Measurements from ENCODE around the gene SPNS3. TPM values are rescaled to one million over a fixed set of nuclear protein-coding genes. Genes with fewer than 3 reads are reported as not detected.

SPNS3 gene
- polyA plus RNA-seq, 1 donor from 2014 or later, result not detected

- H3K27ac ChIP-seq (ENCODE audit: low read length), result no peak overlapping the region
- H2AFZ ChIP-seq (ENCODE audit: low read depth, low read length), result no peak overlapping the region
These were observed 47.5 kb downstream of the SPNS3 start for GRCh38 chr17:4480929-4481898.

GRCh38 chr17:4482338-4483011 lies 48.7 kb downstream of the SPNS3 start:
- Histone ChIP-seq H3K4me3 (ENCODE audit: low read length) (no peak overlapping the region), H3K9ac (ENCODE audit: low read length) (no peak overlapping the region), H3F3A (ENCODE audit: insufficient read depth, low read length, poor library complexity, severe bottlenecking) (no peaks in the 10 kb centered on the region), H3K9me3 (ENCODE audit: low read length) (no peaks in the 10 kb centered on the region), H3K4me2 (ENCODE audit: low read length) (no peak overlapping the region), H3K36me3 (ENCODE audit: insufficient read depth, low read length) (no peaks in the 10 kb centered on the region), H2AFZ (ENCODE audit: low read depth, low read length) (no peak overlapping the region), H3K9me2 (ENCODE audit: insufficient read depth, low read length) (no peaks in the 10 kb centered on the region), H3K27me3 (ENCODE audit: insufficient read depth, low read depth, low read length) (no peaks in the 10 kb centered on the region), H3K79me2 (replicated peaks; ENCODE audit: insufficient read depth, low read length) (no peaks in the 10 kb centered on the region), H4K20me1 (ENCODE audit: insufficient read depth) (no peaks in the 10 kb centered on the region), H3K27ac (ENCODE audit: low read length) (no peak overlapping the region)
- TF ChIP-seq MXI1 (conservative IDR thresholded peaks at IDR 0.05; ENCODE audit: poor library complexity, severe bottlenecking) (no peak), SMC3 (conservative IDR thresholded peaks at IDR 0.05; ENCODE audit: poor library complexity) (no peak), CTCF (IDR thresholded peaks at IDR 0.05; ENCODE audit: poor library complexity, severe bottlenecking) (no peak), TAF1 (IDR thresholded peaks at IDR 0.05; ENCODE audit: low read depth) (no peak), EP300 (conservative IDR thresholded peaks at IDR 0.05; ENCODE audit: poor library complexity, severe bottlenecking) (no peak), POLR2AphosphoS5 (IDR thresholded peaks at IDR 0.05) (no peak)

More at GRCh38 chr17:4480929-4481898, 47.5 kb downstream of the SPNS3 start:
- TF ChIP-seq, protein P1, sequence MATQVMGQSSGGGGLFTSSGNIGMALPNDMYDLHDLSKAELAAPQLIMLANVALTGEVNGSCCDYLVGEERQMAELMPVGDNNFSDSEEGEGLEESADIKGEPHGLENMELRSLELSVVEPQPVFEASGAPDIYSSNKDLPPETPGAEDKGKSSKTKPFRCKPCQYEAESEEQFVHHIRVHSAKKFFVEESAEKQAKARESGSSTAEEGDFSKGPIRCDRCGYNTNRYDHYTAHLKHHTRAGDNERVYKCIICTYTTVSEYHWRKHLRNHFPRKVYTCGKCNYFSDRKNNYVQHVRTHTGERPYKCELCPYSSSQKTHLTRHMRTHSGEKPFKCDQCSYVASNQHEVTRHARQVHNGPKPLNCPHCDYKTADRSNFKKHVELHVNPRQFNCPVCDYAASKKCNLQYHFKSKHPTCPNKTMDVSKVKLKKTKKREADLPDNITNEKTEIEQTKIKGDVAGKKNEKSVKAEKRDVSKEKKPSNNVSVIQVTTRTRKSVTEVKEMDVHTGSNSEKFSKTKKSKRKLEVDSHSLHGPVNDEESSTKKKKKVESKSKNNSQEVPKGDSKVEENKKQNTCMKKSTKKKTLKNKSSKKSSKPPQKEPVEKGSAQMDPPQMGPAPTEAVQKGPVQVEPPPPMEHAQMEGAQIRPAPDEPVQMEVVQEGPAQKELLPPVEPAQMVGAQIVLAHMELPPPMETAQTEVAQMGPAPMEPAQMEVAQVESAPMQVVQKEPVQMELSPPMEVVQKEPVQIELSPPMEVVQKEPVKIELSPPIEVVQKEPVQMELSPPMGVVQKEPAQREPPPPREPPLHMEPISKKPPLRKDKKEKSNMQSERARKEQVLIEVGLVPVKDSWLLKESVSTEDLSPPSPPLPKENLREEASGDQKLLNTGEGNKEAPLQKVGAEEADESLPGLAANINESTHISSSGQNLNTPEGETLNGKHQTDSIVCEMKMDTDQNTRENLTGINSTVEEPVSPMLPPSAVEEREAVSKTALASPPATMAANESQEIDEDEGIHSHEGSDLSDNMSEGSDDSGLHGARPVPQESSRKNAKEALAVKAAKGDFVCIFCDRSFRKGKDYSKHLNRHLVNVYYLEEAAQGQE (IDR thresholded peaks at IDR 0.05; ENCODE audit: borderline replicate concordance), result no peak
- no peak for TF ChIP-seq POLR2AphosphoS5 (IDR thresholded peaks at IDR 0.05)
- TF ChIP-seq MXI1 (conservative IDR thresholded peaks at IDR 0.05; ENCODE audit: poor library complexity, severe bottlenecking), result no peak
- no peak for TF ChIP-seq RAD21 (conservative IDR thresholded peaks at IDR 0.05)
- TF ChIP-seq CTCF (IDR thresholded peaks at IDR 0.05; ENCODE audit: poor library complexity, severe bottlenecking), result no peak
- TF ChIP-seq EP300 (conservative IDR thresholded peaks at IDR 0.05; ENCODE audit: poor library complexity, severe bottlenecking), result no peak
- no peak for TF ChIP-seq EZH2 (IDR thresholded peaks at IDR 0.05; ENCODE audit: borderline replicate concordance, insufficient read depth, low read length, poor library complexity, severe bottlenecking)
- no peak for TF ChIP-seq TAF1 (IDR thresholded peaks at IDR 0.05; ENCODE audit: low read depth)
- no peak for TF ChIP-seq SMC3 (conservative IDR thresholded peaks at IDR 0.05; ENCODE audit: poor library complexity)
- Histone ChIP-seq H3K27me3 (ENCODE audit: insufficient read depth, low read depth, low read length) (no peaks in the 10 kb centered on the region), H3K36me3 (ENCODE audit: insufficient read depth, low read length) (no peaks in the 10 kb centered on the region), H3F3A (ENCODE audit: insufficient read depth, low read length, poor library complexity, severe bottlenecking) (no peaks in the 10 kb centered on the region), H3K4me3 (ENCODE audit: low read length) (no peak overlapping the region), H3K9ac (ENCODE audit: low read length) (no peak overlapping the region), H3K9me3 (ENCODE audit: low read length) (no peaks in the 10 kb centered on the region), H3K79me2 (replicated peaks; ENCODE audit: insufficient read depth, low read length) (no peaks in the 10 kb centered on the region), H3K9me2 (ENCODE audit: insufficient read depth, low read length) (no peaks in the 10 kb centered on the region), H3K4me2 (ENCODE audit: low read length) (no peak overlapping the region), H4K20me1 (ENCODE audit: insufficient read depth) (no peaks in the 10 kb centered on the region)
